Endometrial microvascular endothelial cells (primary cell): ENCODE measurements around the gene MEF2B. TPM values are rescaled to one million over a fixed set of nuclear protein-coding genes. Genes with fewer than 3 reads are reported as not detected.

Experiments used
- in situ Hi-C: cut with HindIII; loops from 2 replicates; pipeline ENCODE4 v1.10.0; 2017; ENCODE audit warnings: low sequenced_read_pairs, low pct_unique_long_range_greater_than_20kb; ENCODE audit errors: inconsistent ontology term
- total RNA-seq: library from RNA; depleted of rRNA; stranded (reverse); fragments of >200 nt; gene quantifications from one replicate; pipeline ENCODE4 v1.2.3, GENCODE V29; 2015; ENCODE audit errors: inconsistent ontology term

Gene MEF2B
- not detected for total RNA-seq

- in situ Hi-C loops: no loop called here
Measured at GRCh38 chr19:19170053-19170872, at the start of gene MEF2B. TSS of gene MEF2B (minus strand) at chr19:19170263. CDS start at chr19:19150735, 19,528 bp downstream.

- in situ Hi-C loops: no loop called here
Measured at GRCh38 chr19:19218911-19219310, 48.8 kb upstream of the MEF2B start.

- in situ Hi-C loops: no loop called here
Measured at GRCh38 chr19:19217099-19217498, 47.0 kb upstream of the MEF2B start.

- in situ Hi-C loops: no loop called here
Measured at GRCh38 chr19:19215792-19216191, 45.7 kb upstream of the MEF2B start.

- in situ Hi-C loops: no loop called here
Measured at GRCh38 chr19:19214892-19215291, 44.8 kb upstream of the MEF2B start.

GRCh38 chr19:19214159-19214490 is 44.1 kb upstream of the MEF2B start:
- in situ Hi-C loops: no loop called here

- in situ Hi-C loops: no loop called here
Measured at GRCh38 chr19:19213426-19214158, 43.5 kb upstream of the MEF2B start.

GRCh38 chr19:19212916-19213315 is 42.9 kb upstream of the MEF2B start:
- in situ Hi-C loops: no loop called here

GRCh38 chr19:19211499-19212420 is 41.7 kb upstream of the MEF2B start, which contains the start of gene NCAN:
TSS of gene NCAN (plus strand) at chr19:19211958. CDS start at chr19:19216954, 4,996 bp downstream.
- in situ Hi-C loops: no loop called here

- in situ Hi-C loops: no loop called here
Measured at GRCh38 chr19:19209372-19209771, 39.3 kb upstream of the MEF2B start.

GRCh38 chr19:19207637-19208572 is 37.8 kb upstream of the MEF2B start:
- in situ Hi-C loops: no loop called here

GRCh38 chr19:19206938-19207337 is 36.9 kb upstream of the MEF2B start:
- in situ Hi-C loops: no loop called here

GRCh38 chr19:19205416-19206410 is 35.6 kb upstream of the MEF2B start:
- in situ Hi-C loops: no loop called here

GRCh38 chr19:19204181-19204580 is 34.1 kb upstream of the MEF2B start:
- in situ Hi-C loops: no loop called here

GRCh38 chr19:19203012-19203856 is 33.2 kb upstream of the MEF2B start, which contains the start of gene NR2C2AP:
TSS of gene NR2C2AP (minus strand) at chr19:19203414. CDS start at chr19:19203060, 354 bp downstream.
- in situ Hi-C loops: no loop called here

GRCh38 chr19:19202707-19203011 is 32.6 kb upstream of the MEF2B start:
- in situ Hi-C loops: no loop called here
